ENCODE results near the gene DNAJC10. TPM values are rescaled to one million over a fixed set of nuclear protein-coding genes. Genes with fewer than 3 reads are reported as not detected.
"Not testable (repeated sequence)": the region's sequence is repeated elsewhere in the genome, so short reads cannot be mapped to it uniquely, and the experiment has no call there.

Gene DNAJC10
- total RNA-seq, 3 donors from 2014 or later (not counting 1 experiment from before 2014, with no cell fraction given), result 56.4 to 63.0 (median 60.6) TPM

DNA sequence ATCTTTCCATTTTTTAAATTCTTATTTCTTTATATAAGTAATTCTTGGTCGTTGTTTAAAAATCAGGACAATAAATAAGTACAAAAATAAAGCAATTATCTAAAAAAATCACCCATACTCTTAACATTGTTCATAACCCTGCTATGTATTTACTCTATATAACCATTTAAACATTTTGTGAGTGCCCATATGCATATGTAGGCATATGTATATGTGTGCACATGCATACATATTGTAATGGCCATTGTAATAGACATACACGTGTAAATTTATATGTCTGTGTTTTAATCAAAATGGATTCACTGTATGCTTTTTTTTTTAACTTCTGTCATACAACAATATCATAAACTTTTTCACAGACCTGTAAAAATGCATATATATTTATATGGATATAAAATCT is 25.6 kb downstream of the DNAJC10 start:
- TF ChIP-seq CTCF (IDR thresholded peaks at IDR 0.05), result no peak
- WGBS (ENCODE audit: insufficient coverage), result no CpG with 5 or more reads among the region's 2 CpGs
- Histone ChIP-seq H3K27ac (ENCODE audit: low read length) (no peak overlapping the region), H3K36me3 (ENCODE audit: control insufficient read depth, insufficient read depth, low read length) (peaks cover 47% of the 10 kb centered on the region), H3K4me1 (ENCODE audit: control insufficient read depth, insufficient read depth, low read length) (no peaks in the 10 kb centered on the region), H3K9me3 (ENCODE audit: control insufficient read depth, insufficient read depth, low read length) (no peaks in the 10 kb centered on the region), H3K27me3 (ENCODE audit: control insufficient read depth, insufficient read depth, low read length) (no peaks in the 10 kb centered on the region), H3K4me3 (ENCODE audit: low read length) (no peak overlapping the region)
- Mint-ChIP-seq H3K36me3 (peaks cover 36% of the 10 kb centered on the region), H3K27ac (no peak overlapping the region), H3K9me3 (no peaks in the 10 kb centered on the region), H3K27me3 (ENCODE audit: low read depth in 2 of 2) (no peaks in the 10 kb centered on the region), H3K4me1 (peaks cover 0 to 6% of the 10 kb centered on the region in 2 donors), H3K4me3 (no peak overlapping the region)
- intact Hi-C loops (cut with micrococcal nuclease), result no loop called here
- no peak for ATAC-seq
- DNase-seq, result no peak

DNA sequence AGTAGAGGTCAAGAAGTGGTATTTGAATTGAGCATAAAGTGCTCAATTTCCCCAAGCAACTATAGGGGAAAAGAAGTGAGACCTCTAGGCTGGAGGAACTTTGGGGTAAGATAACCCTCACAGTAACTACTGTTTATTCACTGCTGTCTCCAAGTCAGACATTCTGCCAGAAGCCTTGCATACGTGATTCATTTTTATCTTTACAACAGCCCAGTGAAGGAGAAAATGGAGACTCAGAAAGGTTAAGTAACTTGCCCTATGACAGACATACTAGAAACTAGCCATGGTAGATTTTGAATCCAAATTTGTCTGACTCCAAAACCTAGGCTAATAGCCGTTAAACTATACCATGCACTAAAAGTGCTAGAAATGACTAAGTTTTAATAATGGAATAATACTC is 28.4 kb downstream of the DNAJC10 start:
- no peak overlapping the region for H3K4me3 ChIP-seq (ENCODE audit: low read length)
- no peaks in the 10 kb centered on the region for H3K9me3 ChIP-seq (ENCODE audit: control insufficient read depth, insufficient read depth, low read length)
- peaks cover 29% of the 10 kb centered on the region for H3K36me3 Mint-ChIP-seq
- no peaks in the 10 kb centered on the region for H3K27me3 Mint-ChIP-seq (ENCODE audit: low read depth in 2 of 2)
- intact Hi-C loops (cut with micrococcal nuclease), result no loop called here
- ATAC-seq (no peak), DNase-seq (no peak)
- TF ChIP-seq CTCF (IDR thresholded peaks at IDR 0.05), result no peak
- H3K27me3 ChIP-seq (ENCODE audit: control insufficient read depth, insufficient read depth, low read length), result no peaks in the 10 kb centered on the region
- H3K4me3 Mint-ChIP-seq, result no peak overlapping the region
- peaks cover 33% of the 10 kb centered on the region for H3K36me3 ChIP-seq (ENCODE audit: control insufficient read depth, insufficient read depth, low read length)
- H3K4me1 ChIP-seq (ENCODE audit: control insufficient read depth, insufficient read depth, low read length), result no peaks in the 10 kb centered on the region
- no peak overlapping the region for H3K27ac Mint-ChIP-seq
- H3K9me3 Mint-ChIP-seq, result no peaks in the 10 kb centered on the region
- H3K4me1 Mint-ChIP-seq, result peaks cover 0 to 6% of the 10 kb centered on the region in 2 donors
- no peak overlapping the region for H3K27ac ChIP-seq (ENCODE audit: low read length)
- 100% methylated on average over 1 of the region's 2 CpGs for WGBS (ENCODE audit: insufficient coverage)

GRCh38 chr2:182745061-182745460 is 29.0 kb downstream of the DNAJC10 start:
- Histone ChIP-seq H3K27me3 (ENCODE audit: control insufficient read depth, insufficient read depth, low read length) (no peaks in the 10 kb centered on the region), H3K27ac (ENCODE audit: low read length) (no peak overlapping the region), H3K9me3 (ENCODE audit: control insufficient read depth, insufficient read depth, low read length) (no peaks in the 10 kb centered on the region), H3K36me3 (ENCODE audit: control insufficient read depth, insufficient read depth, low read length) (peaks cover 37% of the 10 kb centered on the region), H3K4me1 (ENCODE audit: control insufficient read depth, insufficient read depth, low read length) (no peaks in the 10 kb centered on the region), H3K4me3 (ENCODE audit: low read length) (no peak overlapping the region)
- no peak overlapping the region for H3K4me3 Mint-ChIP-seq
- no peaks in the 10 kb centered on the region for H3K27me3 Mint-ChIP-seq (ENCODE audit: low read depth in 2 of 2)
- peaks cover 29% of the 10 kb centered on the region for H3K36me3 Mint-ChIP-seq
- intact Hi-C loops (cut with micrococcal nuclease), result no loop called here
- DNase-seq (no peak), ATAC-seq (no peak)
- 100% methylated on average over 2 of the region's 2 CpGs for WGBS (ENCODE audit: insufficient coverage)
- TF ChIP-seq CTCF (IDR thresholded peaks at IDR 0.05), result no peak
- no peak overlapping the region for H3K27ac Mint-ChIP-seq
- H3K4me1 Mint-ChIP-seq, result peaks cover 0 to 8% of the 10 kb centered on the region in 2 donors
- H3K9me3 Mint-ChIP-seq, result no peaks in the 10 kb centered on the region

- H3K4me3 Mint-ChIP-seq, ATAC-seq, H3K4me1 Mint-ChIP-seq: not testable (repeated sequence)
Measured at GRCh38 chr2:182745894-182746293, 29.8 kb downstream of the DNAJC10 start.

More at GRCh38 chr2:182745894-182746293, 29.8 kb downstream of the DNAJC10 start:
- H3K27me3 Mint-ChIP-seq (ENCODE audit: low read depth in 2 of 2); H3K4me1 ChIP-seq (ENCODE audit: control insufficient read depth, insufficient read depth, low read length); intact Hi-C loops (cut with micrococcal nuclease); H3K27ac ChIP-seq (ENCODE audit: low read length); H3K9me3 ChIP-seq (ENCODE audit: control insufficient read depth, insufficient read depth, low read length); DNase-seq; H3K27me3 ChIP-seq (ENCODE audit: control insufficient read depth, insufficient read depth, low read length); H3K27ac Mint-ChIP-seq; H3K9me3 Mint-ChIP-seq; H3K4me3 ChIP-seq (ENCODE audit: low read length): not testable (repeated sequence)
- H3K36me3 Mint-ChIP-seq, result peaks cover 29% of the 10 kb centered on the region
- H3K36me3 ChIP-seq (ENCODE audit: control insufficient read depth, insufficient read depth, low read length), result peaks cover 43% of the 10 kb centered on the region
- WGBS (ENCODE audit: insufficient coverage), result no CpG with 5 or more reads among the region's 3 CpGs

Data from natural killer cell (primary cell).